IPS-20b (cell line): ENCODE data around the gene ART3.

Experiments used
- H3K27ac ChIP-seq: one replicate; pipeline ENCODE4 v1.5.1; 2013; ENCODE audit warnings: low read length
- H3K27me3 ChIP-seq: 2 replicates; pipeline ENCODE4 v1.6.1; 2013; ENCODE audit warnings: mild to moderate bottlenecking, low read length, inconsistent platforms; ENCODE audit not compliant: insufficient read depth
- H3K36me3 ChIP-seq: 2 replicates; pipeline ENCODE4 v1.6.1; 2013; ENCODE audit warnings: low read depth, mild to moderate bottlenecking, inconsistent platforms, low read length, moderate library complexity; ENCODE audit not compliant: insufficient read depth
- H3K4me1 ChIP-seq: 2 replicates; pipeline ENCODE4 v1.6.1; 2013; ENCODE audit warnings: mild to moderate bottlenecking, control low read depth, inconsistent platforms, low read length, moderate library complexity; ENCODE audit not compliant: insufficient read depth
- H3K4me3 ChIP-seq: 2 replicates; pipeline ENCODE4 v1.5.1; 2013; ENCODE audit warnings: mild to moderate bottlenecking, low read length, inconsistent platforms
- H3K9ac ChIP-seq: 2 replicates; pipeline ENCODE4 v1.6.1; 2013; ENCODE audit warnings: low read depth, mild to moderate bottlenecking, inconsistent platforms, low read length, moderate library complexity
- H3K9me3 ChIP-seq: 2 replicates; pipeline ENCODE4 v1.6.1; 2013; ENCODE audit warnings: mild to moderate bottlenecking, low read depth, low read length, inconsistent platforms; ENCODE audit not compliant: insufficient read depth

The ART3 gene

DNA sequence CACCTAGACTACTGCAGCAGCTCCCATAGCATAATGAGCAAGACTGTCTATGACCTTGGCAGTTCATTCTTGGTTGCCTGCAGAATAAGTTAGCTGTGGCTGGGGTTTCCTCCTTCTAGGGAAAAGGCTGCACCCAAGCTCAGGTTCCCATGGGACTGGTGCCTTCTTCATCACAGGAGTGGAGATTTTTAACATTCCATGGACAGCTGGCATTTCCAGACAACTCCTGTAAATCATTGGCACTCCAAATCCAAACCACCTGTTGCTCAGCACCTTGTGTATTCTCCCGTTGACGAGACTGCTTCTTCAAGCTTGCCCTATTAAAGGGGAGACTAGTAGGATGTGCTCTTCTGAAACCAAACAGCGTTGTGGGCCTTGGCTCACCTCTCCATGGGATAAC is 81.5 kb downstream of the ART3 start:
- H3K9ac ChIP-seq = no peak overlapping the region
- H3K27me3 ChIP-seq = no peaks in the 10 kb centered on the region
- no peaks in the 10 kb centered on the region for H3K9me3 ChIP-seq
- H3K36me3 ChIP-seq = peaks cover 10% of the 10 kb centered on the region; the same call in 1 of the 2 replicates
- no peak overlapping the region for H3K4me3 ChIP-seq
- no peak overlapping the region for H3K27ac ChIP-seq
- H3K4me1 ChIP-seq = no peaks in the 10 kb centered on the region

DNA sequence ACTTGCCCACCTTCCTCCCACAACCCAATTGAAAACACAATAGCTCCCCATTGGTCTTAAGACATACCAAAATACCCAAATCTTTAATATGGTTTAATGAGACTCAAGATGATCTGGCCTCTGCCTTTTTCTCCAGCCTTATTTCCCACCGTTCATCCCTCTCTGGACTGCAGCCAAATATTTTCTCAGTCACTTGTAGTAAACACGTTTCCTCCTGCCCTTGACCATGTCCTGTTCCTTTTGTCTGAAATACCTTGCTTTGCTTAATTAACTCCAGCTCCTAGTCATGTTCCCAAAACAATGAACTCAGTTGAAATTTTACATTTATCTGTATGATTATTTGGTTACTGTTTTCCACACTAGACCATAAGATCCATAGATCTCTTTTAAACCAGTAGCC is 82.1 kb downstream of the ART3 start:
- no peaks in the 10 kb centered on the region for H3K9me3 ChIP-seq
- H3K27me3 ChIP-seq = no peaks in the 10 kb centered on the region
- H3K27ac ChIP-seq = no peak overlapping the region
- no peak overlapping the region for H3K9ac ChIP-seq
- H3K4me3 ChIP-seq = no peak overlapping the region
- H3K36me3 ChIP-seq = peaks cover 16% of the 10 kb centered on the region; the same call in 1 of the 2 replicates
- H3K4me1 ChIP-seq = no peaks in the 10 kb centered on the region

- peaks cover 30% of the 10 kb centered on the region; the same call in 1 of the 2 replicates for H3K36me3 ChIP-seq
- H3K9ac ChIP-seq = no peak overlapping the region
- no peak overlapping the region for H3K27ac ChIP-seq
- H3K9me3 ChIP-seq = no peaks in the 10 kb centered on the region
- H3K27me3 ChIP-seq = no peaks in the 10 kb centered on the region
- no peak overlapping the region for H3K4me3 ChIP-seq
- H3K4me1 ChIP-seq = no peaks in the 10 kb centered on the region
Observed at GRCh38 chr4:76160355-76160754, 85.8 kb downstream of the ART3 start.
